ENCODE data around the gene PPP1CA.

The PPP1CA gene

GRCh38 chr11:67349036-67349435 is 52.6 kb downstream of the PPP1CA start:
- Histone ChIP-seq H3K9ac (no peak overlapping the region), H3K4me1 (ENCODE audit: low read depth, poor library complexity, severe bottlenecking) (peaks cover 20% of the 10 kb centered on the region), H3K4me2 (no peak overlapping the region), H3K36me3 (ENCODE audit: insufficient read depth) (no peaks in the 10 kb centered on the region), H3K4me3 (IDR thresholded peaks at IDR 0.05; ENCODE audit: insufficient read depth, low read depth, low read length) (no peak overlapping the region), H3K27ac (no peak overlapping the region), H2AFZ (ENCODE audit: low read depth) (no peak overlapping the region), H3K27me3 (ENCODE audit: insufficient read depth, low read depth) (no peaks in the 10 kb centered on the region), H4K20me1 (ENCODE audit: insufficient read depth) (no peaks in the 10 kb centered on the region), H3K79me2 (ENCODE audit: insufficient read depth, low read depth) (no peaks in the 10 kb centered on the region)
- TF ChIP-seq, protein P1, sequence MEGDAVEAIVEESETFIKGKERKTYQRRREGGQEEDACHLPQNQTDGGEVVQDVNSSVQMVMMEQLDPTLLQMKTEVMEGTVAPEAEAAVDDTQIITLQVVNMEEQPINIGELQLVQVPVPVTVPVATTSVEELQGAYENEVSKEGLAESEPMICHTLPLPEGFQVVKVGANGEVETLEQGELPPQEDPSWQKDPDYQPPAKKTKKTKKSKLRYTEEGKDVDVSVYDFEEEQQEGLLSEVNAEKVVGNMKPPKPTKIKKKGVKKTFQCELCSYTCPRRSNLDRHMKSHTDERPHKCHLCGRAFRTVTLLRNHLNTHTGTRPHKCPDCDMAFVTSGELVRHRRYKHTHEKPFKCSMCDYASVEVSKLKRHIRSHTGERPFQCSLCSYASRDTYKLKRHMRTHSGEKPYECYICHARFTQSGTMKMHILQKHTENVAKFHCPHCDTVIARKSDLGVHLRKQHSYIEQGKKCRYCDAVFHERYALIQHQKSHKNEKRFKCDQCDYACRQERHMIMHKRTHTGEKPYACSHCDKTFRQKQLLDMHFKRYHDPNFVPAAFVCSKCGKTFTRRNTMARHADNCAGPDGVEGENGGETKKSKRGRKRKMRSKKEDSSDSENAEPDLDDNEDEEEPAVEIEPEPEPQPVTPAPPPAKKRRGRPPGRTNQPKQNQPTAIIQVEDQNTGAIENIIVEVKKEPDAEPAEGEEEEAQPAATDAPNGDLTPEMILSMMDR (conservative IDR thresholded peaks at IDR 0.05; ENCODE audit: low read depth, low read length) = no peak
